ENCODE measurements around the gene MATR3. TPM values are rescaled to one million over a fixed set of nuclear protein-coding genes. Genes with fewer than 3 reads are reported as not detected.
A peak's percentile ranks its signal among the peaks of the same experiment; 100 is the strongest.

Gene MATR3
- total and polyA plus RNA-seq, 10 of the 15 experiments (the other 5 are each of a cell fraction or from before 2014, with no cell fraction given), result 134 to 401 (median 221) TPM

GRCh38 chr5:139276426-139276825, 17.1 kb upstream of the MATR3 start:
- peak overlapping the region; percentile 64 for H3K27ac ChIP-seq (ENCODE audit: control insufficient read depth, insufficient read depth)
- ChIA-PET POLR2A (interaction anchor here (0.6 to 3.0 kb wide), 21 partner anchors 8 to 1194 kb away, joined by 3 to 19 read pairs (median 5); partner anchors contain the start of genes MATR3, MZB1 and PAIP2), RAD21 (ENCODE audit: unreplicated experiment) (interaction anchor here (0.7 to 4.4 kb wide), 15 partner anchors 8 to 249 kb away, joined by 3 to 31 read pairs (median 5); partner anchors contain the start of genes MATR3, MZB1, PAIP2 and SPATA24), CTCF (interaction anchor here (0.7 to 5.9 kb wide), 11 partner anchors 8 to 452 kb away, joined by 3 to 47 read pairs (median 4); partner anchors contain the start of genes MATR3 and PAIP2), SMC1A (ENCODE audit: uncharacterized antibody, unreplicated experiment) (interaction anchor here (0.8 to 9.9 kb wide), 17 partner anchors 8 to 127 kb away, joined by 3 to 136 read pairs (median 5); partner anchors contain the start of genes MATR3, MZB1 and SPATA24)
- no peaks in the 10 kb centered on the region for H3K27me3 ChIP-seq (replicated peaks in 1 of 2; ENCODE audit: control insufficient read depth in 2 of 2, insufficient read depth in 2 of 2, low read length in 1 of 2)
- peaks cover 38% of the 10 kb centered on the region for H3K4me1 ChIP-seq (ENCODE audit: control insufficient read depth, insufficient read depth, low read length)
- ATAC-seq (no peak), FAIRE-seq (no peak), DNase-seq (ENCODE audit: low read depth, low spot score) (no peak)
- 21% methylated on average over 2 of the region's 2 CpGs for WGBS (ENCODE audit: insufficient coverage, insufficient replicate concordance, low lambda C conversion rate, missing lambda C conversion rate)
- peak overlapping the region; percentile 93 for H3K4me2 ChIP-seq (ENCODE audit: control insufficient read depth, insufficient read depth)
- peak overlapping the region; percentile 82 for H3K4me3 ChIP-seq
- peaks cover 71% of the 10 kb centered on the region for H3K79me2 ChIP-seq (ENCODE audit: control insufficient read depth, insufficient read depth, low read length)
- no TSS peak for BruUV-seq (replicated peaks)
- H3K36me3 ChIP-seq (ENCODE audit: control insufficient read depth in 2 of 2, insufficient read depth in 2 of 2, low read length in 1 of 2), result peaks cover 2 to 23% of the 10 kb centered on the region in 2 experiments
- no peak overlapping the region for H2AFZ ChIP-seq (ENCODE audit: control insufficient read depth, low read depth, low read length)
- in situ Hi-C loops (cut with MboI) (no loop called here), intact Hi-C loops (cut with micrococcal nuclease; ENCODE audit: unreplicated experiment) (loop anchor here (5.0 kb wide), 1 partner anchor 251 kb away; no protein-coding TSS in a partner anchor)
- H3K9me3 ChIP-seq (replicated peaks; ENCODE audit: control insufficient read depth, insufficient read depth, low read length), result no peaks in the 10 kb centered on the region
- H3K9ac ChIP-seq (ENCODE audit: control insufficient read depth, insufficient read depth, low read length), result peak overlapping the region; percentile 95
- H4K20me1 ChIP-seq (ENCODE audit: control insufficient read depth, insufficient read depth), result no peaks in the 10 kb centered on the region; the same call in 1 of the 2 replicates
- TF ChIP-seq SIN3A (IDR thresholded peaks at IDR 0.05; ENCODE audit: low read depth, low read length) (no peak), IRF3 (IDR thresholded peaks at IDR 0.05) (no peak), ETV6 (conservative IDR thresholded peaks at IDR 0.05 in 1 of 2, IDR thresholded peaks at IDR 0.05 in 1 of 2; ENCODE audit: borderline replicate concordance in 1 of 2, low read depth in 1 of 2) (no peak), USF2 (IDR thresholded peaks at IDR 0.05; ENCODE audit: borderline replicate concordance, low read depth, low read length) (no peak), FOS (IDR thresholded peaks at IDR 0.05; ENCODE audit: borderline replicate concordance, extremely low read depth, insufficient read length) (no peak), MXI1 (IDR thresholded peaks at IDR 0.05; ENCODE audit: low read depth, low read length) (no peak), NKRF (conservative IDR thresholded peaks at IDR 0.05) (no peak), NR2F1 (conservative IDR thresholded peaks at IDR 0.05) (no peak), TARDBP (IDR thresholded peaks at IDR 0.05; ENCODE audit: borderline replicate concordance) (no peak), STAT1 (conservative IDR thresholded peaks at IDR 0.05) (no peak), ZBTB33 (IDR thresholded peaks at IDR 0.05) (no peak), ZZZ3 (IDR thresholded peaks at IDR 0.05; ENCODE audit: control insufficient read depth, insufficient read length, low read depth) (no peak), POLR2AphosphoS2 (IDR thresholded peaks at IDR 0.05; ENCODE audit: low read depth, low read length) (no peak), LARP7 (IDR thresholded peaks at IDR 0.05) (no peak)
